OCI-LY7 (cell line): ENCODE measurements around the gene MIA2.

Experiments
- EZH2phosphoT487 ChIP-seq: fragments of 200-600 bp; sonication (generic); IDR thresholded peaks from 2 replicates; pipeline ENCODE4 v1.6.1; 2018; ENCODE audit warnings: low read depth, borderline replicate concordance, mild to moderate bottlenecking, mixed run types, antibody characterized with exemption, low read length, moderate library complexity, mixed read lengths
- TF ChIP-seq, protein P1 (sequence below): fragments of 200-600 bp; sonication (generic); conservative IDR thresholded peaks from 2 replicates; pipeline ENCODE4 v1.5.1; 2014; ENCODE audit warnings: mild to moderate bottlenecking, antibody characterized with exemption, low read length, moderate library complexity, mixed read lengths

DNA sequence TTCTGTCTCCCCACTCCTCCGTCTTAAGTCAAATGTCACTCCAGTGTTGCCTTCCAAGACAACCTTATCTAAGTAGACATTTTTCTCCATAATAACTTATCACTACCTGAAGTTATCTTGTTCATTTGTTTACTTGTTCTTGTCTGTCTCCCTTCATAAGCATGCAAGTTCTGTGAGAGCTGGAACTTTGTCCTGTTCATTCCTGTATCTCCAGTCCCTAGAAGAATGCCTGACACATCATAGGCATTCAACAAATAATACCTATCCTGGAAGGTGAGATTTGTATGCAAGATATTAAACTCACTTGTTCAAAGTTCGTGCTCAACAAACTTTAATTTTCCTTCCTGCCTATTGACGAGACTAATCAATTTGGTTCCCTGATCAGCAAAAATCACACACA, 5.7 kb upstream of the MIA2 start:
- TF ChIP-seq, protein P1, sequence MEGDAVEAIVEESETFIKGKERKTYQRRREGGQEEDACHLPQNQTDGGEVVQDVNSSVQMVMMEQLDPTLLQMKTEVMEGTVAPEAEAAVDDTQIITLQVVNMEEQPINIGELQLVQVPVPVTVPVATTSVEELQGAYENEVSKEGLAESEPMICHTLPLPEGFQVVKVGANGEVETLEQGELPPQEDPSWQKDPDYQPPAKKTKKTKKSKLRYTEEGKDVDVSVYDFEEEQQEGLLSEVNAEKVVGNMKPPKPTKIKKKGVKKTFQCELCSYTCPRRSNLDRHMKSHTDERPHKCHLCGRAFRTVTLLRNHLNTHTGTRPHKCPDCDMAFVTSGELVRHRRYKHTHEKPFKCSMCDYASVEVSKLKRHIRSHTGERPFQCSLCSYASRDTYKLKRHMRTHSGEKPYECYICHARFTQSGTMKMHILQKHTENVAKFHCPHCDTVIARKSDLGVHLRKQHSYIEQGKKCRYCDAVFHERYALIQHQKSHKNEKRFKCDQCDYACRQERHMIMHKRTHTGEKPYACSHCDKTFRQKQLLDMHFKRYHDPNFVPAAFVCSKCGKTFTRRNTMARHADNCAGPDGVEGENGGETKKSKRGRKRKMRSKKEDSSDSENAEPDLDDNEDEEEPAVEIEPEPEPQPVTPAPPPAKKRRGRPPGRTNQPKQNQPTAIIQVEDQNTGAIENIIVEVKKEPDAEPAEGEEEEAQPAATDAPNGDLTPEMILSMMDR = no peak
- TF ChIP-seq EZH2phosphoT487 = no peak
